Upper lobe of left lung (tissue), 6 donors: ENCODE results near the gene MVB12B. TPM values are rescaled to one million over a fixed set of nuclear protein-coding genes. Genes with fewer than 3 reads are reported as not detected.

Source experiments
- ATAC-seq, 2 donors: fragments of 200-7000 bp; cut with Tn5 transposase; one replicate each; pipeline ENCODE4 v1.9.1; 2022; ENCODE audit warnings: mild to moderate bottlenecking in 2 of 2, moderate library complexity in 2 of 2; ENCODE audit not compliant: low FRiP score in 2 of 2
- DNase-seq, 2 donors: peaks; one replicate each; pipeline ENCODE4 v3.0.0-alpha.2; 2019 to 2020
- H3K27ac ChIP-seq, 4 donors: fragments of 200-600 bp; sonication (generic); one replicate each; pipeline ENCODE4 v1.5.1; 2016 to 2019
- H3K27me3 ChIP-seq, 4 donors: fragments of 200-600 bp; sonication (generic); one replicate each; pipeline ENCODE4 v1.5.1; 2017 to 2019
- H3K36me3 ChIP-seq, 4 donors: fragments of 200-600 bp; sonication (generic); one replicate each; pipeline ENCODE4 v1.5.1; 2016 to 2019
- H3K4me1 ChIP-seq, 4 donors: fragments of 200-600 bp; sonication (generic); one replicate each; pipeline ENCODE4 v1.5.1; 2018 to 2019
- H3K4me3 ChIP-seq, 4 donors: fragments of 200-600 bp; sonication (generic); one replicate each; pipeline ENCODE4 v1.5.1; 2017 to 2019; ENCODE audit warnings: mild to moderate bottlenecking in 2 of 4, moderate library complexity in 1 of 4
- H3K9me3 ChIP-seq, 4 donors: fragments of 200-600 bp; sonication (generic); one replicate each; pipeline ENCODE4 v1.5.1; 2018 to 2019
- CTCF ChIP-seq, 6 experiments: fragments of 450-650 bp in 4 of 6; fragments of 200-600 bp in 2 of 6; sonication (generic) in 2 of 6; IDR thresholded peaks; one replicate each; pipeline ENCODE4 v1.5.1; 2016 to 2019; ENCODE audit warnings: antibody characterized with exemption in 6 of 6
- EP300 ChIP-seq, 4 donors: sonication (generic); formaldehyde crosslinking; IDR thresholded peaks; one replicate each; pipeline ENCODE4 v1.5.1; 2017; ENCODE audit warnings: antibody characterized with exemption in 4 of 4, control low read depth in 2 of 4
- POLR2A ChIP-seq, 4 donors: fragments of 450-650 bp; IDR thresholded peaks; one replicate each; pipeline ENCODE4 v1.5.1; 2016 to 2017; ENCODE audit warnings: antibody characterized with exemption in 4 of 4, mild to moderate bottlenecking in 2 of 4
- POLR2AphosphoS5 ChIP-seq, 2 donors: sonication (generic); formaldehyde crosslinking; IDR thresholded peaks; one replicate each; pipeline ENCODE4 v1.5.1; 2017; ENCODE audit warnings: antibody characterized with exemption in 2 of 2
- WGBS, 2 donors: methylation state at CpG; one replicate each; pipeline ENCODE4 v1.1.5; 2017 to 2018; 5-methylcytosine and 5-hydroxymethylcytosine counted together
- total RNA-seq, 6 donors: library from RNA; depleted of rRNA in 4 of 6; stranded (reverse); fragments of >200 nt in 4 of 6; gene quantifications; one replicate each; pipeline versions ENCODE4 v1.1.0 to v1.2.1, GENCODE V29; 2016 to 2021
- donor health status: DM: no; HTN: no; CAD: no; lungs with moderate emphysema.
- donor health status: DM: no; HTN: yes; CAD: no; lungs with severe emphysema.

MVB12B gene
- total RNA-seq, 6 donors from 2014 or later, result 36.7 to 60.7 (median 41.0) TPM

GRCh38 chr9:126519660-126520420, 193.2 kb downstream of the MVB12B start:
- no peak for TF ChIP-seq POLR2AphosphoS5 (IDR thresholded peaks at IDR 0.05)
- TF ChIP-seq CTCF (IDR thresholded peaks at IDR 0.05), result no peak
- Histone ChIP-seq H3K4me1 (peaks cover 18 to 29% (median 22%) of the 10 kb centered on the region in 4 donors), H3K27ac (no peak overlapping the region), H3K36me3 (no peaks in the 10 kb centered on the region), H3K4me3 (no peak overlapping the region), H3K27me3 (peaks cover 0 to 19% (median 4%) of the 10 kb centered on the region in 4 donors), H3K9me3 (no peaks in the 10 kb centered on the region)
- ATAC-seq, result no peak
- WGBS, 2 donors, result 86 to 90% methylated on average over 20 to 22 of the region's 22 CpGs
- DNase-seq, result peak in 1 of 2 donors; percentile 79

DNA sequence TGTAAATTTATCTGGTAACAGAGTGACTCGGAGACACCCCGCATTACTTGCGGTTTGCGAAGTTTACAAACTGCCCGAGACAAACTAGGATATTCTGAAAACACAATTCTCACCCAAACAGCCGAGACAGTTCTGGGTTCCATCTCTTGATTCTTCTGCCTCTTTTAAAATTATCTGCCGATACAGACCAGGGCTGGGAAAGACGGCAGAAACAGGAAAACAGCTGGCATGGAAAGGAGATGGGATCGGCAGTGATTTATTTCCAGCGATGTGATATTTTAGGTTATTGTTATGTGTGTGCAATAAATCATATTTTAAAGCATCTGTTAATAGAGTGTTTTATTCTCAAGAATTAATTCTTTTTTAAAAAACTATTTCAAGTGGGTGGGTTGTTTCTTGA, 193.8 kb downstream of the MVB12B start:
- Histone ChIP-seq H3K9me3 (no peaks in the 10 kb centered on the region), H3K4me3 (no peak overlapping the region), H3K36me3 (no peaks in the 10 kb centered on the region), H3K27ac (no peak overlapping the region), H3K4me1 (peaks cover 18 to 29% (median 22%) of the 10 kb centered on the region in 4 donors), H3K27me3 (peaks cover 0 to 15% (median 4%) of the 10 kb centered on the region in 4 donors)
- 82 to 88% methylated on average over 10 of the region's 10 CpGs for WGBS, 2 donors
- TF ChIP-seq POLR2A (IDR thresholded peaks at IDR 0.05) (no peak), EP300 (IDR thresholded peaks at IDR 0.05) (no peak), POLR2AphosphoS5 (IDR thresholded peaks at IDR 0.05) (no peak), CTCF (IDR thresholded peaks at IDR 0.05) (no peak)
- DNase-seq (no peak), ATAC-seq (no peak)

- TF ChIP-seq POLR2A (IDR thresholded peaks at IDR 0.05) (no peak), EP300 (IDR thresholded peaks at IDR 0.05) (no peak), POLR2AphosphoS5 (IDR thresholded peaks at IDR 0.05) (no peak), CTCF (IDR thresholded peaks at IDR 0.05) (no peak)
- ATAC-seq (no peak), DNase-seq (no peak)
- no peak overlapping the region for H3K4me3 ChIP-seq
- H3K9me3 ChIP-seq, result no peaks in the 10 kb centered on the region
- peaks cover 18 to 29% (median 21%) of the 10 kb centered on the region in 4 donors for H3K4me1 ChIP-seq
- H3K27me3 ChIP-seq, result peaks cover 0 to 15% (median 4%) of the 10 kb centered on the region in 4 donors
- H3K36me3 ChIP-seq, result no peaks in the 10 kb centered on the region
- WGBS, 2 donors, result 67 to 68% methylated on average over 11 of the region's 11 CpGs
- H3K27ac ChIP-seq, result no peak overlapping the region
Measured at GRCh38 chr9:126521089-126521488, 194.5 kb downstream of the MVB12B start.

DNA sequence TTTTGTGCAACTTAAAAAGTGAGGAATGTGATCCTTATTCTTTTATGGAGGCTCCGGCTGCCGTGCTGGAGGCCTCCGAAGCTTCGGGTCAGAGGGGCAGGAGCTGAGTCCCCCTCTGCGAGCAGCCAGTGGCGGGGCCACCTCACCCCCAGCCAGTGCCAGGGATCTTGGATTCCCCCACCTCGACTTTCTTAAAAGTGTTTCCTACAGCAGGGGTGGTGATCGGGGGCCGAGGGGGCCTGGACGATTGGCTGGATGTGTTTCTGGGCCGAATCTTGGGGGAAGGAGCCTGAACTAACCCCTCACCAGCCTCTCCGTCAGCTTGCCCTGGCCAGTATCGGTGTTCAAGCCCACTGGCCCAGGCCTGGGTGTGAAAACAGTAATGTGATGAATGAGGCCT, 194.9 kb downstream of the MVB12B start:
- Histone ChIP-seq H3K27me3 (peaks cover 0 to 14% (median 4%) of the 10 kb centered on the region in 4 donors), H3K27ac (no peak overlapping the region), H3K36me3 (no peaks in the 10 kb centered on the region), H3K4me1 (peaks cover 16 to 27% (median 17%) of the 10 kb centered on the region in 4 donors), H3K4me3 (no peak overlapping the region), H3K9me3 (no peaks in the 10 kb centered on the region)
- TF ChIP-seq EP300 (IDR thresholded peaks at IDR 0.05), result no peak
- no peak for TF ChIP-seq POLR2A (IDR thresholded peaks at IDR 0.05)
- WGBS, 2 donors, result 72 to 81% methylated on average over 7 to 13 of the region's 13 CpGs
- ATAC-seq (no peak), DNase-seq (no peak)

DNA sequence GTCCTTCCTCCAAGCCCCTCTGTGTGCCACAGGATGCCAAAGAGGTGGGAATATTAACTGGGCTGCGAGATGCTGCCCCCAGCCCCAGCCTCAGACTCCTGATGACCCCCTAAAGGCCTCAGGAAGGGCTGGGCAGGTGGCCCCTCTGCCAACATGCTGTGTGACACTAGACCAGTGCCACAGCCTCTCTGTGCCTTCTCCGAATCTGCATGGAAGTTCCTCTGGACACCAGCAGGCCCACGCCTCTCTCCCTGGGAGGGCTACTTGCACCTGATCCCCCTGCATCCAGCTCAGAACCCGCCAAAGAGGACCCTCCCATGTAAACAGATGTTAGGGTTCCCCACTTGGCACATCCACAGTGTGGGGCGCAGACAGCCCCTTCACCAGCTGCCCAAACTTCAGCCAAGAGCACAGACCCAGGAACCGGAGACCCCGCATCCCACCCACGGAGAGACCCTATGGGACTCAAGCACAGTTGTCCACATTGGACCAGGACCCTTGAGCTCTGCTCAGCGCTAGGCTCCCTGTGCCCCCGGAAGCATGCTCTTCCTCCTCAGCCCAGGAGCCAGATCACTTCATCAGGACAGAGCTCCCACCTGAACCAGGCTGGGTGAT, 195.5 kb downstream of the MVB12B start:
- WGBS, 2 donors, result 85 to 89% methylated on average over 6 to 10 of the region's 10 CpGs
- peak overlapping the region in 1 of 4 donors; percentile 49 for H3K27ac ChIP-seq
- DNase-seq (no peak), ATAC-seq (no peak)
- no peaks in the 10 kb centered on the region for H3K9me3 ChIP-seq
- no peaks in the 10 kb centered on the region for H3K36me3 ChIP-seq
- TF ChIP-seq POLR2A (IDR thresholded peaks at IDR 0.05) (no peak), CTCF (IDR thresholded peaks at IDR 0.05) (no peak), POLR2AphosphoS5 (IDR thresholded peaks at IDR 0.05) (no peak), EP300 (IDR thresholded peaks at IDR 0.05) (no peak)
- no peak overlapping the region for H3K4me3 ChIP-seq
- peaks cover 10 to 21% (median 12%) of the 10 kb centered on the region in 4 donors for H3K4me1 ChIP-seq
- peaks cover 0 to 9% (median 4%) of the 10 kb centered on the region in 4 donors for H3K27me3 ChIP-seq
